Tongue (tissue), 2 donors: ENCODE measurements around the gene GDPD3. TPM values are rescaled to one million over a fixed set of nuclear protein-coding genes. Genes with fewer than 3 reads are reported as not detected.
"Not testable (repeated sequence)": the region's sequence is repeated elsewhere in the genome, so short reads cannot be mapped to it uniquely, and the experiment has no call there.

Source experiments
- DNase-seq: peaks from one replicate; pipeline ENCODE4 v3.0.0-alpha.2; 2015
- total RNA-seq: library from RNA; depleted of rRNA; stranded (reverse); fragments of >200 nt; gene quantifications from one replicate; pipeline ENCODE4 v1.2.3, GENCODE V29; 2014

Gene GDPD3, protein sequence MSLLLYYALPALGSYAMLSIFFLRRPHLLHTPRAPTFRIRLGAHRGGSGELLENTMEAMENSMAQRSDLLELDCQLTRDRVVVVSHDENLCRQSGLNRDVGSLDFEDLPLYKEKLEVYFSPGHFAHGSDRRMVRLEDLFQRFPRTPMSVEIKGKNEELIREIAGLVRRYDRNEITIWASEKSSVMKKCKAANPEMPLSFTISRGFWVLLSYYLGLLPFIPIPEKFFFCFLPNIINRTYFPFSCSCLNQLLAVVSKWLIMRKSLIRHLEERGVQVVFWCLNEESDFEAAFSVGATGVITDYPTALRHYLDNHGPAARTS
- total RNA-seq, result 3.3 TPM

DNA sequence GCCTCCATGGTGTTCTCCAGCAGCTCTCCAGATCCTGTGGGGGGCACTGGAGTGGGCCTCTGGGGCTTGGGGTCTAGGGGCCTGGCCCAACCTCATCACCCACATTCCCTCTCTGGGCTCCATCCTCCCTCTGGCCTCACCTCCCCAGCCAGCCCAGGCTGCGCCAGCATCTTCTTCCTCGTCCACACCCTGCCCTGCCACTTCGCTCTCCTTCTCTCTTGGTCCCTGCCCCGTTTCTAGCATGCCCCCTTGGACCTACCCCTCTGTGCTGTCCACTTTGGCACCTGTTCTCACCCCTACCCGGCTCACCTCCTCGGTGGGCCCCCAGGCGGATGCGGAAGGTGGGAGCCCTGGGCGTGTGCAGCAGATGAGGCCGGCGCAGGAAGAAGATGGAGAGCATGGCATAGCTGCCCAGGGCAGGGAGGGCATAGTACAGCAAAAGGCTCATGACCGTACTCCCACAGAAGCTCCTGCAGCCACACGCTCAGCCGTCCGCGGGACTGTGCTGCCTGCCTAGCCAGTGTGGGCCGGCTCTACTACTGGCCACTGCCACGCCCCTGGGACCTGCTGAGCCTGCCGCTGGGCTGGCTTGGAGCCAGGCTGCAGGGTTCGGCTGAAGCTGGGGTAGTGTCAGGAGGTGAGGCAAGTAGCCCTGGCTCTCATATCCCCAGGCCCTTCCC is at the start of gene GDPD3:
GDPD3 (minus strand) TSS at position 507 of the 680 bp plus-strand sequence; CDS start at position 448, 59 bp downstream.
- DNase-seq, result no peak

DNA sequence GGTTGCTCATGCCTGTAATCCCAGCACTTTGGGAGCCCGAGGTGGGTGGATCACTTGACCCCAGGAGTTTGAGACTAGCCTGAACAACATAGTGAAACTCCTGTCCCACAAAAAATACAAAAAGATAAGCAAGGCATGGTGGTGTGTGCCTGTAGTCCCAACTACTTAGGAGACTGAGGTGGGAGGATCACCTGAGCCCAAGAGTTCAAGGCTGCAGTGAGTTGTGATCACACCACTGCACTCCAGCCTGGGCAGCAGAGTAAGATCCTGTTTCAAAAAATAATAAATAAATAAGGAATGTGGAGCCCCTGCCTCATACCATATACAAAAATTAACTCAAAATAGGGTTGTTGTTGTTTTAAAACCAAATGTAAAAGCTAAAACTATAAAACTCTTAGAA is 43.9 kb upstream of the GDPD3 start:
- no peak for DNase-seq

DNA sequence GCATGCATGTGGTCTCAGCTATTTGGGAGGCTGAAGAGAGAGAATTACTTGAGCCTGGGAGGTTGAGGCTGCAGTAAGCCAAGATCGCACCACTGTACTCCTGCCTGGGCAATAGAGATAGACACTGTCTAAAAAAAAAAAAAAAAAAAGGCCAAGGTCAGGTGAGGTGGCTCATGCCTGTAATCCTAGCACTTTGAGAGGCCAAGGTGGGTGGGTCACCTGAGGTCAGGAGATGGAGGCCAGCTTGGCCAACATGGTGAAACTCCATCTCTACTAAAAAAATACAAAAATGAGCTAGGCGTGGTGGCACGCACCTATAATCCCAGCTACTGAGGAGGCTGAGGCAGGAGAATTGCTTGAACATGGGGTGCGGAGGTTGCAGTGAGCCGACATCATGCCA is 41.9 kb upstream of the GDPD3 start:
- no peak for DNase-seq

DNA sequence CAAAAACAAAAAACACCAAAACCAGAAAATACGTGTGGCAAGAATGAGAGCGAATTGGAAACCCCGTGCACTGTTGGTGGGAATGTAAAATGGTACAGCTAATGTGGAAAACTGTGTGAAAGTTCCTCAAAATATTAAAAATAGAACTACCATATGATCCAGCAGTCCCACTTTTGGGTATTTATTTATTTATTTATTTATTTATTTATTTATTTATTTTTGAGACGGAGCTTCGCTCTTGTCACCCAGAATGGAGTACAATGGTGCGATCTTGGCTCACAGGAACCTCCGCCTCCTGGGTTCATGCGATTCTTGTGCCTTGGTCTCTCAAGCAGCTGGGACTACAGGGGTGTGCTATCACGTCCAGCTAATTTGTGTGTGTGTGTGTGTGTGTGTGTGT is 39.2 kb upstream of the GDPD3 start:
- no peak for DNase-seq

DNA sequence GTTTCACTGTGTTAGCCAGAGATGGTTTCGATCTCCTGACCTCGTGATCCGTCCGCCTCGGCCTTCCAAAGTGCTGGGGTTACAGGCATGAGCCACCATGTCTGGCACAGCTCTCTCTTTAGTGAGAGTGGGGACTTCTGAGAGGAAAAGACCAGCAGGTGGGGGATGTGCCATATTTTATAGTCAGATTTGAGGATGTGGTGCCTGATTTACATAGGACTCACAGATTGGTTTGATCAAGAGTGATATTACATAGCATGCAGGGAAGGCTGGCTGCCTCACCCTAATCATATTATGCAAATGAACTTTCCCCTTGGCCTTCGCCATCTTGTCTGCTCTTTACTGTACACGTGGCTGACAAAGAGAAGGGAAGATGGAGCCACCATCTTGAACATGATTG is 37.8 kb upstream of the GDPD3 start:
- no peak for DNase-seq

DNA sequence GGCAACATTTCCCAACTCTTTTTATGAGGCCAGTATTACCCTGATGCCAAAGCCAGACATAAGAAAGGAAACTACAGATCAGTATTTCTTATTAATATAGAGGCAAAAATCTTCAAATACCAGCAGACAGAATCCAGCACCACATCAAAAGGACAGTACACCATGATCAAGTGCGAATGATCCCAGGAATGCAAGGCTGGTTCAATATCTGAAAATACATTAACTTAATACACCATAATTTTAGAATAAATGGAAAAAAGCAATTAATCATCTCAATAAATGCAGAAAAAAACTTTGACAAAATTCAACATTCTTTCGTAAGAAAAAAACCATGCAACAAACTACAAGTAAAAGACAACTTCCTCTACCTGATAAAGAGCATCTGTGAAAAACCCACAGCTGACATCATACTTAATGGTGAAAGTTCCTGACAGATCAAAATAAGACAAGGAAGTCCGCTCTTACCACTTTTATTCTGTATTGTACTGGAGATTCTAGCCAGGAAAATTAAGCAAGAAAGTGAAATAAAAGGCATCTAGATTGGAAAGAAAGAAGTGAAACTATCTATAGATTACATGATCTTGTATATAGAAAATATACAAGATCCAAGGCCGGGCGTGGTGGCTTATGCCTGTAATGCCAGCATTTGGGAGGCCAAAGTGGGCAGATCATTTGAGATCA is 36.1 kb upstream of the GDPD3 start:
- DNase-seq, result no peak

DNA sequence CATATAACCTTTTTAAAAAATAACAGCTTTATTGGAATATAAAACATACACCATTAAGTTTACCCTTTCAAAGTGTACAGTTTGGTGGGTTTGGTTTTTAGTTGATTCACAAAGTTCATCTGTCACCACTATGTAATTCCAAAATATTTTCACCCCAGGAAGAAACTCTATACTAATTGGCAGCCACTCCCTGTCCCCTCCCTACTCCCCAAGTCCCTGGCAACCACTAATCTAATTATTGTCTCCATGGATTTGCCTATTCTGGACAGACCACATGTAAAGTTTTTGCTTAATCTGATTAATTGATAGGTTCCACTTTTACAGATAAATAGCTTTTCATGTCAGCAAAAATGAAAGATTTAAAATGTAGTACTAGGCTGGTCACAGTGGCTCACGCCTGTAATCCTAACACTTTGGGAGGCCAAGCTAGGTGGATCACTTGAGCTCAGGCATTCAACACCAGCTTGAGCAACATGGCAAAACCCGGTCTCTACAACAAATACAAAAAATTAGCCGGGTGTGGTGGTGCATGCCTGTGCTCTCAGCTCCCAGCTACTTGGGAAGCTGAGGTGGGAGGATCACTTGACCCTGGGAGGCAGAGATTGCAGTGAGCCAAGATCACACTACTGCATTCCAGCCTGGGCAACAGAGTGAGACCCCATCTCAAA is 34.6 kb upstream of the GDPD3 start:
- DNase-seq, result no peak

DNA sequence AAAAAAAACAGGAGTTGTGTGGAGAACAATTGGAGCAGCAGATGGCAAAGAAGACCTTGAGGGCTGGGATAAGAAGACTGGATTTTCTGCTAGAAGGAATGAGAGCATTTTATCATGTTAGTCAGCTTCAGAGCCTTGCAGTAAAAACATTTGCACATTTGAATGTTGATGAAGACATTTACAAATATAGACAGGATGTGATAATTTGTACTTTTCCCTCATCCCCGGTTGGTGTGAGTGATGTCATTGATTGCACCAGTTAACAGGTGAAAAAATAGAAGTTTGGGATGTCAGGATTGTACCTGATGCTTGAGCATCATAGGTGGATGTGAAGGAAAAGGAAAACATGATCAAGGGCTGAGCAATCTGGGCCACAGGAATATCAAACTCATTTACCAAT is 32.3 kb upstream of the GDPD3 start:
- no peak for DNase-seq

DNA sequence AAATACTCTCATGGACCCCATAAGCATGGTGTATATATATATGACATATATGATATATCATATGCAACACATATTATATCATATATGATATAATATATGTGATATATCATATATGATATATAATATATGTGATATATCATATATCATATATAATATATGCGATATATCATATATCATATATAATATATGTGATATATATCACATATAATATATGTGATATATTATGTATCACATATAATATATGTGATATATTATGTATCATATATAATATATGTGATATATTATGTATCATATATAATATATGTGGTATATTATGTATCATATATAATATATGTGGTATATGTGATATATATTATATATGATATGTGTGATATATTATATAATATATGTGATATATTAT is 31.6 kb upstream of the GDPD3 start:
- DNase-seq, result no peak

DNA sequence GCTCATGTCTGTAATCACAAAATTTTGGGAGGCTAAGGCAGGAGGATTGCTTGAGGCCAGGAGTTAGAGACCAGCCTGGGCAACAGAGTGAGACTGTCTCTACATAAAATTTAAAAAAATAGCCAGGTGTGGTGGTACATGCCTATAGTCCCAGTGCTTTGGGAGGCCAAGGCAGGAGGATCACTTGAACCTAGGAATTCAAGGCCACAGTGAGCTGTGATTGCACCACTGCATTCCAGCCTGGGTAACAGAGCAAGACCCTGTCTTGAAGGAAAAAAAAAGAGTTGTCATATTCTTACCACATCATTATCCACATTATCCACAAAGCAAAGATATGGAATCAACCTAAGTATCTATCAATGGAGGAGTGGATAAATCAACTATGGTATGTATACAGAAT is 30.7 kb upstream of the GDPD3 start:
- no peak for DNase-seq

DNA sequence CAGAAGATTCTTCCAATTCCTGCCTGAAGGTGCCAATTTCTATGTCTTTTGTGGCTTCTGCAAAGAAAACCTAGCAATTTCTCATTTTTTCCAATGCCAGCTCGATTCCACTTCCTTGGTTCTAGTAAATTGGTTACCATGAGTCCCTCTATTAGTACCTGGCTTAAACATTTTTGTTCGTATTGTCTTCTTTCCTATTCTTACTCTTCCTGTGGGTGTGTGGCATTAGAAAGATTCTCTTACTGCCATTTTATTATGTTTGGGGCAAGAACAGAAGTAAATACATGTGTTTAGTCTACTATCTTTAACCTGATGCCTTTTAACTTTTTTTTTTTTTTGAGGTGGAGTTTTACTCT is 30.0 kb upstream of the GDPD3 start:
- no peak for DNase-seq

DNA sequence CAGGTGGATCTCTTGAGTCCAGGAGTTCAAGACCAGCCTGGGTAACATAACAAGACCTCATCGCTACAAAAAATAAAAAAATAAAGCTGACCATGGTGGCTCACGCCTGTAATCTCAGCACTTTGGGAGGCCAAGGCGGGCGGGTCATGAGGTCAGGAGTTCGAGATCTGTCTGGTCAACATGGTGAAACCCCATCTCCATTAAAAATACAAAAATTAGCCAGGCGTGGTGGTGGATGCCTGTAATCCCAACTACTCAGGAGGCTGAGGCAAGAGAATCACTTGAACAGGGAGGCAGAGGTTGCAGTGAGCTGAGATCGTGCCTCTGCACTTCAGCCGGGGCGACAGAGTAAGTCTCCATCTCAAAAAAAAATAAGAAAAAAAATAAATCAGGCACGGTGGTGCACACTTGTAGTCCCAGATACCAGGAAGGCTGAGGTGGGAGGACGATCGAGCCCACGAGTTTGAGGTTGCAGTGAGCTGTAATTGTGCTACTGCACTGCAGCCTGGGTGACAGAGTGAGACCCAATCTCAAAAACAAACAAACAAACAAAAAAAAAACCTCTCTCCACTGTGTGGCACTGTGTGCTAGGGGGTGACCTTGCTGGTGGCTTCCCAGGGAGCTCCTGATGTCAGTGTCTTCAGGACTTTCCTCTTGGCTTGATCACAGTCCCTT is 29.5 kb upstream of the GDPD3 start:
- no peak for DNase-seq

DNA sequence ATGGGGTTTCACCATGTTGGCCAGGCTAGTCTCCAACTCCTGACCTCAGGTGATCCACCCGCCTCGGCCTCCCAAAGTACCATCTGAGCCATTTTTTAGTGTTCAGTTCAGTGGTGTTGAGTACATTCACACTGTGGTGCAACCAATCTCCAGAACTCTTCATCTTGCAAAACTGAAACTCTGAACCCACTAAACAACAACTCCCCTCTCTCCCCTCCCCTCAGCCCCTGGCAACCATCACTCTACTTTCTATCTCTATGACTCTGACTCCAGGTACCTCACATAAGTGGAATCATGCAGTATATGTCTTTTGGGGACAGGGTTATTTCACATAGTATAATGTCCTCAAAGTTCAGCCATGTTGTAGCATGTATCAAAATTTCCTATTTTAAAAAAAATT is 28.4 kb upstream of the GDPD3 start:
- no peak for DNase-seq

DNA sequence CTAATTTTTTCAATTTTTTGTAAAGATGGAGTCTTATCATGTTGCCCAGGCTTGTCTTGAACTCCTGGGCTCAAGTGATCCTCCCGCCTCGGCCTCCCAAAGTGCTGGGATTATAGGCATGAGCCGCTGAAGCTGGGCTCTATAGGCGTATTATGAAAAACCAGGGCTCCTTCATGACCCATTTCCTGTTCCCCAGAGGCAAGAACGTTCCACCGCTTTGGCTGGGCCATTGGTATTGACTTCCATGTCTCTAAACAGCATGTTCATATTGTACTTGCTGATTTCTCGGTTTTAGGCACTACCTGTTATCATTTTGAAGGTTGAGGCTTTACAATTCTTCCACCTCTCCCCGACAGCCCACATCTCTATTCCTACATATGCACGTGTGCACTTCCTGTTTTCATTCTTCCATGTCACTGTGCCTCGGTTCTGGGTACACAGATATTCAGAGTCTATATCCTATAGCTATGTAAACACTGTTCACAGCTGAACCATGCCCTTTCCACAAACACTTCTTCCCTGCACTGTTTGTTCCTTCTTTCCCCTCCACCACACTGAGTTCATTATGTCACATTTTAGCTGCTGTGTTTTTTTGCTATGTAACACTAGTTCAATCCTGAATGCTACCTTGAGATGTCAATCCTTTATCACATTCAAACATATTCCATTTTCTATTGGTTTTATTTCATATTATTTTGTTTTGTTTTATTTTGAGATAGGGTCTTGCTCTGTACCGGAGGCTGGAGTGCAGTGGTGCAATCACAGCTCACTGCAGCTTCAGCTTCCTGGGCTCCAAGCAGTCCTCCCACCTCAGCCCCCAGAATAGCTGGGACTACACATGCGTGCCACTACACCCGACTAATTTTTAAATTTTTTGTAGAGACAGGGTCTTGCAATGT is 26.5 kb upstream of the GDPD3 start:
- DNase-seq, result no peak

DNA sequence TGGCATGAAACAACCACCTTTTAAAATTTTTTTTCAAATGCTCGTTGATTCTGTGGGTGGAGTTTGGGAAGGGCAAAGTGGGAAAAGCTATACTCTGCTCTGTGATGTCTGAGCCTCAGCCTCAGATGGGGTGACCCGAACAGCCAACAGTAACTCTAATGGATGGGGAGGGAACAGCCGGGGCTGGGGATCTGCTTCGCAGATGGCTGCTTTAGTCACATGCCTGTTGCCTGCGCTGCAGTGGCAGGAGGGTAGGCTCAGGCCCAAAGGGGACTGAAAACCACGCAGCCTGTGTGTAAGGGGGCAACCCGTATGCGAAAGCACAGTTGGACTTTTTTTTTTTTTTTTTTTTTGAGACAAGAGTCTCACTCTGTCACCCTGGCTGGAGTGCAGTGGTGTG is 24.6 kb upstream of the GDPD3 start:
- no peak for DNase-seq

DNA sequence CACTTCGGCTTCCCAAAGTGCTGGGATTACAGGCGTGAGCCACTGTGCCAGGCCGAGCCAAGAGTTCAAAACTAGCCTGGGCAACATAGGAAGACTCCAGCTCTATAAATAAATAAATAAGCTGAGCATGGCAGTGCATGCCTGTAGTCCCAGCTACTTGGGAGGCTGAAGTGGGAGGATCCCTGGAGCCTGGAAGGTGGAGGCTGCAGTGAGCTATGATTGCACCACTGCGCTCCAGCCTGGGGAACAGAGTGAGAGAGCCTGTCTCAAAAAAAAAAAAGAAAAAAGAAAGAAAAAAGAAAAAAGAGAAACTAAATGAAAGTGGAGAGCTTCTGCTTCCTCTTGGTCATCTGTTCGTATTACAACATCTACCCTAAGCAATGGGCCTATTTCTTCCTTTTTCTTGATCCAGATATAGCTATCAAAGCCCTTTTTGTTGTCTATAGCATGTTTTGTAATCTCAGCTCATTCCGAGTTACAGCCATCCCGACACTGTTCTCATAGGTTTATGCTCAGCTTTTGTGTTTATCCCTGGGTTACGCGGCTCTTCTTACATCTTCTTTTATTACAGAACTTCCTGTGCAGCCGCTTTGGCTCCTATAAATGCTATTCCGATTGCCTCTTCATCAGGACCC is 23.8 kb upstream of the GDPD3 start:
- DNase-seq, result no peak

DNA sequence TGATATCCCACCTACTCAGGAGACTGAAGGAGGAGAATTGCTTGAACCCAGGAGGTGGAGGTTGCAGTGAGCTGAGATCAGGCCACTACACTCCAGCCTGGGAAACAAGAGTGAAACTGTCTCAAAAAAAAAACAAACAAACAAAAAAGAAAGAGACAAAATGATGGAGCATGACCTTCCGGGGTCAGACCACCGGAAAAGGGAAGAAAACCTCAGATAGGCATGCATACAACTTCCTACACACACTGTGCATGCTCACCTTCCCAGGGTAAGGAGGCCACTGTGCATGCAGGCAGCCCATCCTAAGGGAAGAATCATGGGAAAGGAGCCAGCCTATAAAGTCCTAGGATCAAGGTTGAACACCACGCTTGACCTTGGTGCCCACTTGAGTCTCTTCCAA is 19.3 kb upstream of the GDPD3 start:
- DNase-seq, result no peak

DNA sequence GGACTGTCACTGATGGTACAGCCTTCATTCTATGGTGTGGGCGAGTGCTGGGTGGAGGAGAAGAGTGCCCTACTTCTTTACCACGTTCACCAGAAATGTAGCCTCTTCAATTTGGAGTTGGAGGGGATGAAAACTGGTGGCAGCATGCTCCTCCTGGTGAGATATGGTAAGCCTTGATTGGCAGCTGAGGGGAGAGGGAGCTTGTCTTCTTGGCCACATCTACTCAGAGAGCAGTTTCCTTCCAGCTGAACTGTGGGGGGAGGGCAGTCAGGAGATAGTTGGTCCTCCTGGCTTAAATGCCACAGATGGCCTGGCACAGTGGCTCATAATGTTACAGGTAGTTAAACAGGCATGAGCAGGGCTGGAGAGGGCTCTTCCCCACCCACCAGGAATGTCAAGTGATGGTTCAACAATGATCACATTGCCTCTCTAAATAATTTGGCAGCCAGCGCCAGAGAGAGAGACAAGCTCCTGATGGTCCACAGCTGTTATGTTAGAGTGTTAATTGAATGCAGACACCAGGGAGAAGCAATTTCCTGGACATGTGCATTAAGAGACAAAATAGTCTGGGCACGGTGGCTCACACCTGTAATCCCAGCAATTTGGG is 18.6 kb upstream of the GDPD3 start:
- DNase-seq, result peak; percentile 77

DNA sequence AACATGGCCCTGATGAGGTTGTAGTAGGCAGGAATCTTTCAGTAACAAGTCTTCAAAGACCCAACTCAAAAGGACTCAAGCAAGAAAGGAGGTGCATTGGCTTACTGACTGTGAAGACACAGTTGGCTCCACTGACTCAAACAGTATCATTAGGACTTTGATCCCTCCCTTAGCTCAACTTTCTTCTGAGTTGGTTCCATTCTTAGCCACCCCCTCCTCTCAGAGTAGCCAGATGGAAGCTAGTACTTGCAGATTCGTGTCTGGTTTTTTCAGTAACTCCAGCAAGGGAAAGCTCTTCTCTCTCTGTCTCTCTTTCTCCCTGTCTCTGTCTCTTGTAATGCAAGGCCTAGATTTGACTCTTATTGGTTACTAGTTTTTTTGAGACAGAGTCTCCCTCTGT is 14.7 kb upstream of the GDPD3 start:
- no peak for DNase-seq

DNA sequence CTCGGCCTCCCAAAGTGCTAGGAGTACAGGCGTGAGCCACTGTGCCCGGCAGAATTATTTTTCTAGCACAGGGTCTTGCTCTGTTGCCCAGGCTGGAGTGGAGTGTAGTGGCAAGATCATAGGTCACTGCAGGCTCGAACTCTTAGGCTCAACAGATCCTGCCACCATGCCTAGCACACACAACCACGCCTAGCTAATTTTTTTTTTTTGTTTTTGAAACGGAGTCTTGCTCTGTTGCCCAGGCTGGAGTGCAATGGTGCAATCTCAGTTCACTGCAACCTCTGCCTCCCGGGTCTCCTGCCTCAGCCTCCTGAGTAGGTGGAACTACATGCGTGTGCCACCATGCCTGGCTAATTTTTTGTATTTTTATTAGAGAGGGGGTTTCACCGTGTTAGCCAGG is 12.4 kb upstream of the GDPD3 start:
- not testable (repeated sequence) for DNase-seq

DNA sequence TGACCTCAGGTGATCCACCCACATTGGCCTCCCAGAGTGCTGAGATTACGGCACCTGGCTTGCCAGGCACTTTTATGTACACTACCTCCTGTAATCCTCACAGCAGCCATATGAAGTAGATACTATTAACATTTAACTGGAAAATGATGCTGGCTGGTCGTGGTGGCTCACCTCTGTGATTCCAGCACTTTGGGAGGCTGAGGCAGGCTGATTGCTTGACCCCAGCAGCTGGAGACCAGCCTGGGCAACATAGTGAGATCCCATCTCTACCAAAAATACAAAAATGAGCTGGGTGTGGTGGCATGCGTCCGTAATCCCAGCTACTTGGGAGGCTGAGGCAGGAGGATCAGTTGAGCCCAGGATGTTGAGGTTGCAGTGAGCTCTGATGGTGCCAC is 11.6 kb upstream of the GDPD3 start:
- DNase-seq, result no peak
